ENCODE data around the gene UQCRC1.

- TF ChIP-seq GATA2 (IDR thresholded peaks at IDR 0.05; ENCODE audit: low read depth, low read length) = no peak
- TF ChIP-seq GATA3 (IDR thresholded peaks at IDR 0.05; ENCODE audit: low read depth, low read length) = no peak
Observed at GRCh38 chr3:48566401-48566760, 43.1 kb downstream of the UQCRC1 start.
